IMR-90 (cell line): ENCODE data around the gene IL4R.

Experiments
- BHLHE40 ChIP-seq: fragments of 150-350 bp; IDR thresholded peaks from 2 replicates; pipeline ENCODE4 v1.6.1; 2016; ENCODE audit warnings: mild to moderate bottlenecking, low read depth, low read length
- FOS ChIP-seq: fragments of 150-350 bp; IDR thresholded peaks from 2 replicates; pipeline ENCODE4 v1.6.1; 2016; ENCODE audit warnings: low read depth, low read length
- NFE2L2 ChIP-seq: fragments of 150-350 bp; IDR thresholded peaks from 2 replicates; pipeline ENCODE4 v1.6.1; 2016; ENCODE audit warnings: low read depth, mild to moderate bottlenecking, low read length
- POLR2A ChIP-seq: IDR thresholded peaks from 2 replicates; pipeline ENCODE4 v1.6.1; 2012; ENCODE audit warnings: mild to moderate bottlenecking, low read depth, low read length
- RFX5 ChIP-seq: IDR thresholded peaks from 2 replicates; pipeline ENCODE4 v1.8.0; 2012; ENCODE audit warnings: low read depth, mild to moderate bottlenecking, low read length, moderate library complexity
- SMC3 ChIP-seq: fragments of 150-350 bp; IDR thresholded peaks from 2 replicates; pipeline ENCODE4 v1.6.1; 2016; ENCODE audit warnings: low read depth, mild to moderate bottlenecking, antibody characterized with exemption, low read length, moderate library complexity
- USF2 ChIP-seq: fragments of 150-350 bp; IDR thresholded peaks from 2 replicates; pipeline ENCODE4 v1.6.1; 2017; ENCODE audit warnings: mild to moderate bottlenecking, antibody characterized with exemption, low read length, low read depth
- TF ChIP-seq, protein P1 (sequence below): conservative IDR thresholded peaks from 2 replicates; pipeline ENCODE4 v1.5.1; 2012; ENCODE audit warnings: mild to moderate bottlenecking, low read depth, low read length, improper control_type of control experiment

DNA sequence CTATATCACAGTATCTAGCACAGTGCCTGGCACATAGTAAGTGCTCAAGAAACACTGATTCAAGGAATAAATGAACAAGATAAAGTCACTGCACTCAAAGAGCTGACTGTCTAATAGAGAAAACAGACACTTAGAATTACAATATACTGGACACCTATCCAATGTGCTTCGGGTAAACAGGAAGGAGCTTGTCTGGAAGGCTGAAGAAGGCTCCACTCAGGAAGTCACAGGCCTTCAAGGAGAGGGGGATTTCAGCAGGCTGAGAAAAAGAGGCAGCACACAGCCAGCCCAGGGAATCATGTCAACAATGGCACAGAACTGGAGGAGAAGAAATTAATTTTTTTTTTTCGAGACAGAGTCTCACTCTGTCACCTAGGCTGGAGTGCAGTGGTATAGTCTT lies 9.7 kb upstream of the IL4R start:
- TF ChIP-seq RFX5 (no peak), SMC3 (no peak), NFE2L2 (no peak), BHLHE40 (no peak), POLR2A (no peak), USF2 (no peak), FOS (no peak)
- TF ChIP-seq, protein P1, sequence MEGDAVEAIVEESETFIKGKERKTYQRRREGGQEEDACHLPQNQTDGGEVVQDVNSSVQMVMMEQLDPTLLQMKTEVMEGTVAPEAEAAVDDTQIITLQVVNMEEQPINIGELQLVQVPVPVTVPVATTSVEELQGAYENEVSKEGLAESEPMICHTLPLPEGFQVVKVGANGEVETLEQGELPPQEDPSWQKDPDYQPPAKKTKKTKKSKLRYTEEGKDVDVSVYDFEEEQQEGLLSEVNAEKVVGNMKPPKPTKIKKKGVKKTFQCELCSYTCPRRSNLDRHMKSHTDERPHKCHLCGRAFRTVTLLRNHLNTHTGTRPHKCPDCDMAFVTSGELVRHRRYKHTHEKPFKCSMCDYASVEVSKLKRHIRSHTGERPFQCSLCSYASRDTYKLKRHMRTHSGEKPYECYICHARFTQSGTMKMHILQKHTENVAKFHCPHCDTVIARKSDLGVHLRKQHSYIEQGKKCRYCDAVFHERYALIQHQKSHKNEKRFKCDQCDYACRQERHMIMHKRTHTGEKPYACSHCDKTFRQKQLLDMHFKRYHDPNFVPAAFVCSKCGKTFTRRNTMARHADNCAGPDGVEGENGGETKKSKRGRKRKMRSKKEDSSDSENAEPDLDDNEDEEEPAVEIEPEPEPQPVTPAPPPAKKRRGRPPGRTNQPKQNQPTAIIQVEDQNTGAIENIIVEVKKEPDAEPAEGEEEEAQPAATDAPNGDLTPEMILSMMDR, result no peak
